Activated T-helper 1 cell treated with anti-CD3 and anti-CD28 coated beads, Interleukin-12 subunit alpha, Interleukin-12 subunit beta, Interleukin-2, Interleukin-4 antibody, amounts not matched to agents 30 ng/mL and 10 ng/mL and 1 ng/mL, durations not matched to agents 14 hours and 24 hours and 36 hours (primary cell): ENCODE results near the gene POC1B. TPM values are rescaled to one million over a fixed set of nuclear protein-coding genes. Genes with fewer than 3 reads are reported as not detected.

ENCODE experiments used
- DNase-seq: peaks from one replicate; pipeline ENCODE4 v3.0.0; 2021; ENCODE audit warnings: low spot score
- H3K27ac Mint-ChIP-seq: one replicate; pipeline ENCODE4 v1.8.0; 2021; ENCODE audit warnings: mild to moderate bottlenecking, mixed read lengths
- H3K27me3 Mint-ChIP-seq: one replicate; pipeline ENCODE4 v1.8.0; 2022; ENCODE audit warnings: mild to moderate bottlenecking, moderate library complexity, mixed read lengths; ENCODE audit not compliant: insufficient read depth
- H3K36me3 Mint-ChIP-seq: one replicate; pipeline ENCODE4 v1.8.0; 2021; ENCODE audit warnings: low read depth, mixed read lengths
- H3K4me1 Mint-ChIP-seq: one replicate; pipeline ENCODE4 v1.8.0; 2021; ENCODE audit warnings: low read depth, mixed read lengths
- H3K4me3 Mint-ChIP-seq: one replicate; pipeline ENCODE4 v1.8.0; 2021; ENCODE audit warnings: mild to moderate bottlenecking, moderate library complexity, mixed read lengths
- H3K9me3 Mint-ChIP-seq: one replicate; pipeline ENCODE4 v1.8.0; 2021; ENCODE audit warnings: mixed read lengths
- intact Hi-C: fragments of 100-400 bp; cut with micrococcal nuclease; formaldehyde crosslinking; loops from one replicate; pipeline ENCODE4 v1.15.1; 2024
- total RNA-seq: library from RNA; stranded (reverse); gene quantifications from 2 replicates; pipeline ENCODE4 v1.2.3, GENCODE V29; 2022

POC1B gene
- 22.0 and 22.6 TPM in 2 replicates for total RNA-seq

DNA sequence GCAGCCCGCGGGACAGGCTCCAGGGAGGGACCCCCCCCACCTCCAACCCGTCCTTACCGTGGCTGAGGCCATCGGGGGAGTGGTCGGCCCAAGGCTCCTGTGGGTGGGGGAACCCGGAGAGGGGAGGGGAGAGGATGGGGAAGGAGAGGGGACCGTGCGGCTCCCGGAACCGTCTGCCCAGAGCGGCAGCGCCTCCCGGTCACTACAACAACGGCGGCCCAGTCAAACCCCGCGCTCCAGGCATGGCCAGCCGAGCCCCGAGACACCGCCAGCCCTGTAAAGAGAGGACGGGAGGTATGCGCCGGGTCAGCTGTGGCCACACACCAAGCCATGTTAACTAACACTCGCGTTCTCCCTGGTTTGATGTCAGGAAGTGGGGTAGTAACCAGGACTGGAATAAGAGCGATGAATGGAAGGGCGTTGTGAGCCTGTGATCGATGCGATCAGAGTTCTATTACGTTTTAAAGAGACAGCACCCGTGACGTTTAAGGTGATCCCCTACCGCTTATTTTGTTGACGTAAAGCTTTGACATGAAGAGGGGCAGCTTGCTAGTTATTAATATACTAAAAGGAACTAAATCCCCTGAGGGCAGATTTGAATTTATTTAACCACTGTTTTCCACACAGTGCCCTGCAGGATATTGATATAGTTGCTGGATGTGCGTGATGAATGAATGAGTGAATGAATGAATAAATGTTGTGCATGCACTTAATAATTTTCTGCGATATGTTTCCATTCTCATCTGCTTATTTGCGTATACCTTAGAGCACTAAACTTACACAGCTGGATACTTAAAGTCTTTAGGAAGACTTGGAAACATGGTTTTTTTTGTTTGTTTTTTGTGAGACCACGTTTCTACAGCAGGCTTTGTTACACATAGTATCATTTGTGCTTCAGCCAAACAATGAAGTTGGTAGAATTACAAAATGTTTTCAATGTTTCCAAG, at the start of gene POC1B:
Gene POC1B, minus strand, starts transcription at position 224 of the 947 bp plus-strand sequence. Its CDS starts 152 bp downstream, at position 72.
- peak within 1 kb of the TSS; percentile 94 for H3K27ac Mint-ChIP-seq
- H3K4me1 Mint-ChIP-seq: peaks cover 53% of the 10 kb centered on the region
- intact Hi-C loops: loop anchor here (1.0 to 10.0 kb wide), 11 partner anchors 134 to 1489 kb away; partner anchors contain the start of genes CEP290, DUSP6 and TMTC3
- peak; percentile 68 for DNase-seq
- peak within 1 kb of the TSS; percentile 92 for H3K4me3 Mint-ChIP-seq
- H3K36me3 Mint-ChIP-seq: peaks cover 23% of the 10 kb centered on the region
- H3K9me3 Mint-ChIP-seq: no peaks in the 10 kb centered on the region
- no peaks in the 10 kb centered on the region for H3K27me3 Mint-ChIP-seq

DNA sequence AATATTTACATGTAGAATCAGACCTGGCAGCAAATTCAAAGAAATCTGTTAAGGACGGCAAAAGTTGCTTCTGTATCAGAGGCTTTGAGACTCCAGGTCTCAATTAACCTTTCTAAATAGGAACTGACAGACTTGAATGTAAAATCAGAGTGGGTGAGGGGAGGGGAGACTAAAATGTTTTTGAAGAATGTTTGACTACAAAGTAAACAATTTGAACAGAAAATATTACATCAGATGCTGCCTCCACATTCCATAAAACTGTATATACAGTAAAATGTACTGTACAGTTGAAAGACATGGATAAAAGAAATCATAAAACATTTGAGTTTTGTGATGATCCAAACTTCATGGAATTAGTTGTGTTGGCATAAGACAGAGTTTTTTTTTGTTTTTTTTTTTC, 49.5 kb upstream of the POC1B start:
- H3K36me3 Mint-ChIP-seq: no peaks in the 10 kb centered on the region
- intact Hi-C loops: no loop called here
- no peak overlapping the region for H3K27ac Mint-ChIP-seq
- no peak for DNase-seq
- no peaks in the 10 kb centered on the region for H3K4me1 Mint-ChIP-seq
- H3K4me3 Mint-ChIP-seq: no peak overlapping the region
- no peaks in the 10 kb centered on the region for H3K9me3 Mint-ChIP-seq
- peaks cover 3% of the 10 kb centered on the region for H3K27me3 Mint-ChIP-seq

DNA sequence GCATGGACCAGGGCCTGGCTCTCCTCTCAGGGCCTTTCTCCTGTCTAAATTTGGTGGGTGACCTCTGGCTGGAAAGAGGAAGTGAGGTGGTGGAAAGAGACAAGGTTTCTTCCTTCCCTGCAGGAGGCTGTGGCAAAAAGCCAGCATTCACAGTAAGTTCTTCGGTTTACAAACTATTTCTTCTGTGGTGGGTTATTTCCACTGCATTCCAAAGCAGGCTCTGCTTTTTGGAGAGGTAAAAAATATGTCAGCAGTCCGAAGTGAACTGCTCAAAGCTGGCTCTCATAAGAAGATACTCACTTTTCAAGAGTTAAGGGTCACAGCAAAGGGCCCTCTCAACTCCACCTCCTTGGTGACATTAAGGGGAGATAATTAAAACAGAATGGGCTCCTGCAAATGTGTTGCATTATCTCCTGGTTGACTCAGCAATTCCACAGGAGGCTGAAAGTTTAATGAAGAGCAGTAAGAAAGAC, 48.9 kb upstream of the POC1B start:
- Mint-ChIP-seq H3K4me1 (no peaks in the 10 kb centered on the region), H3K4me3 (no peak overlapping the region), H3K27ac (no peak overlapping the region), H3K27me3 (peaks cover 3% of the 10 kb centered on the region), H3K9me3 (no peaks in the 10 kb centered on the region), H3K36me3 (no peaks in the 10 kb centered on the region)
- DNase-seq: no peak
- intact Hi-C loops: no loop called here

DNA sequence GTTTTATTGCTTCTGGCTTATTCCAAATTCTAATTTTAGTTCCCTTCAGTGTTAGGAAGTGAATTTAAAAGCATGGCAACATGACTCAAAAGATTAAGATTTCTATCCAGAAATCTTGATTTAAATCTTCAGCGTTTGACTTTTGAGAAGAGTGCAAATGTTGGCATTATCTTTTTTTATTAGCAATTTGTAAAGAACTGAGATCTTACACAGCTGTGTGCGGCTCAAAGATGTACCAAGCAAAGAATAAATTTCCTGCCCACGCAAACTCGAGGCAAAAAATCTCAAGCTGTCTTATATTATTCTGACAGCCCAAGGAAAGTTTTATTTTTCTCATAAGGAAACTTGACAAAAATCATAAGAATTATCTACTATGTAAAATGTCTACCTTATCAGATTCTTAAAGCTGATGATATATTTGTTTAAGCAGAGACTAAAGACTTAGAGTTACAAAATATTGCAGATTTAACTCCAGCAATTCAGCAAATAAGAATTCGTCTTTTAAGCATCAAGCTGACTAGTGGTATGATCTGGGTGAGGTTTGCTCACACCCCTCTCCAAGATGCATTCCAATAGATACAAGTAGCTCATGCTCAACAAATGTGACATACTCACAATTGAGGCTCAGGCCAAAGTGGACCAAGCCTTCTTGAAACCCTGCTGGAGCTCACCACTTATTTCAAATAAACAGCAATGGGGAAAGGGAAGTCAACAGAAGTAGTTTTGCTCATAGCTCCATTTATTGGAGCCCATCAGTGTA, 47.4 kb upstream of the POC1B start:
- H3K4me3 Mint-ChIP-seq: no peak overlapping the region
- H3K9me3 Mint-ChIP-seq: no peaks in the 10 kb centered on the region
- peaks cover 6% of the 10 kb centered on the region for H3K27me3 Mint-ChIP-seq
- no peak overlapping the region for H3K27ac Mint-ChIP-seq
- no peaks in the 10 kb centered on the region for H3K4me1 Mint-ChIP-seq
- no peak for DNase-seq
- H3K36me3 Mint-ChIP-seq: no peaks in the 10 kb centered on the region
- intact Hi-C loops: no loop called here

DNA sequence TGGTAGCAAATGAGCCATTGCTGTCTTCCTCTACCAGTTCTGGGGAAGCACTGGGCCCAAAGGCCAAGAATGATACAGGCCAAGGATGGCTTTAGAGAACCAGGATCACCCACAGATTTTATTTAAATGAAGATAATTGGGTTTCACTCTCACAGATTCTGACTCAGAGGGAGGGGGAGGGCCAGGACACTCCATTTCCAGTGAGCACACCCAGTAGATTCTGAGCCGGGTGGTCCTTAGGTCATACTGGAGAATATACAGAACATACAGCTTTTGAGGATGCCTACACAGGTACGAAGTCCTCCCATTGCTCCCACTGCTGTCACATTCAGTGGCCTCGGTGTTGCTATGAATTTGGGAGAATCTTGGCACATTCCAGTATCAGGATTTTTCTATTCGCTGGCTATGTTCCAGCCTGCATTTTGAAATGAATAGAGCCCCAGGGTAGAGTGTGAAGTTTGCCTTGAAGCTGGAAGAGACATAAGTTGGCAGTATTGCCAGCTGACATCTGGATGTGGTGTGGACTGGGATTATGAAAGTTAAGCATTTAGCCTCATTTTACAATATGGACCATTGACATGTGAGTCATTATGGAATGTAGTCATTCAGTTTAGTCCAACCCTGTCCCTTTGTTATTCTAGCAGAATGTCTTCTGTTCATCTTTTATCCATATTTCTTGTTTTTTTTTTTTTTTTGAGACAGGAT, 45.8 kb upstream of the POC1B start:
- intact Hi-C loops: no loop called here
- no peak for DNase-seq

DNA sequence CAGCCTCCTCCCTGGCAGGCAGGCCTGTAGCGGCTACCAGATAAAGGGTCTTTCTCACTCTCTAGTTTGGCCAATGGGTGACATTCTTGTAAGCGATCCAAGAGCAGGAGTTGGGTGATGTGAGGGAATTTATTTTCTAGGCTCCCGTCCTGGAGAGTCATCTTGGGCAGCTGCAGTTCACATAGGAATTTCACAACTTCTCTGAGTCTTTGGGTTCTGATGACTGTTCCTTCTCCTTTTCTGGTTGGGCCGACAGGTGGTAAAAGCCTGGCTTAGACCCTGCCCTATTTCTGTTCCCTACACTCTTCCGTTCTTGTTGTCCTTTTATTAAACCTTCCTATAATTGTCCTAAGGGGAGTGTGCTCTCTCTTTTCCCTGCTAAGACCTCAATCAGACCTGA, 42.6 kb upstream of the POC1B start:
- intact Hi-C loops: no loop called here
- Mint-ChIP-seq H3K4me1 (peaks cover 14% of the 10 kb centered on the region), H3K4me3 (no peak overlapping the region), H3K9me3 (no peaks in the 10 kb centered on the region), H3K27me3 (peaks cover 5% of the 10 kb centered on the region), H3K36me3 (no peaks in the 10 kb centered on the region), H3K27ac (no peak overlapping the region)
- DNase-seq: no peak

More for the DNA sequence above, 45.8 kb upstream of the POC1B start:
- H3K27me3 Mint-ChIP-seq: peaks cover 6% of the 10 kb centered on the region
- peaks cover 7% of the 10 kb centered on the region for H3K4me1 Mint-ChIP-seq
- H3K9me3 Mint-ChIP-seq: no peaks in the 10 kb centered on the region
- H3K36me3 Mint-ChIP-seq: no peaks in the 10 kb centered on the region
- H3K4me3 Mint-ChIP-seq: no peak overlapping the region
- no peak overlapping the region for H3K27ac Mint-ChIP-seq

DNA sequence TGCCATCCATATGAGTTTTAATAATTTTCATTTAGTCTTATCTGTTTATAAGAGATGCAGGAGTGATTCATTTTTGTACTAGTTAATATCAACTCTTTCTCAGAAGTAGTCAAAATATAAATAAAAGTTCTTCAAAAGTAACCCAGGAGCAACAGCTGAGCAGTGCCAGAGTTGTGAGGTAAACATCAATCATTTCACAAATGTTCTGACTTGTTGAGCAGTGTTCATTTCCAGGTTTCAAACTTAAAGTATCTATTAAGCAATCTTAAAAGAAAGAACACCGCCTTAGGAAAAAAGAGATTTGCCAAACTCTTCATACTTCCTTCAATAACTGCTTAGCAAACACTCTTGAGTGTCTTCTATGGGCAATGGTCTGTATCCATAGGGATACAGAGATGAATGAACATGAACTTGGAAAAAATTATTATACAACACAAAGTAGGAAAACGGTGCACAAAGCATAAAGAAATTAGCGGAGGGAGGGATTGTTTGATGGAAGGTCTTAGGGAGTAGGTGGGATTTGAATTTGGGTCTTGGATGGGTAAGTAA, 41.9 kb upstream of the POC1B start:
- Mint-ChIP-seq H3K27ac (no peak overlapping the region), H3K36me3 (no peaks in the 10 kb centered on the region), H3K4me1 (peaks cover 14% of the 10 kb centered on the region), H3K9me3 (no peaks in the 10 kb centered on the region), H3K27me3 (peaks cover 5% of the 10 kb centered on the region), H3K4me3 (no peak overlapping the region)
- no peak for DNase-seq
- intact Hi-C loops: loop anchor here (2.0 kb wide), 1 partner anchor 21 kb away; no protein-coding TSS in a partner anchor

DNA sequence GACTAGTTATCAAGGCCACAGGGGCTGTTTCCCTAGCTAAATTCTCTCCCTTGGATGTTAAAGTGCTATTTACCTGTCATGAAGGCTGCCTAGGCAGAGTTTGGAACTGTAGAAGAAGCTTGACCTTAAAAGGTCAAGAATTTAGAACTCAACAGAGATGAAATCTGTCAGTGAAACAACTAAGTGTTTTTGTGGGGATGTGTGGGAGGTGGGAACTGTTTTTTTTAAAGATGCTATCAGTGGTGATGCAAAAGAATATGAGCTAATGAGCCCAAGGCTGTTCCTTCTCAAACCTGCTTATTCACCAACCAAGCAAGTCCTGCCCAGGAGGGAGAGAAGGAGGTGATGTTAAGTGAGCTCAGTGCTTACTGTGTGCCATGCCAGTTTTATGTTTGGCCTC, 40.8 kb upstream of the POC1B start:
- no peak overlapping the region for H3K4me3 Mint-ChIP-seq
- H3K27me3 Mint-ChIP-seq: peaks cover 5% of the 10 kb centered on the region
- no peak overlapping the region for H3K27ac Mint-ChIP-seq
- no peaks in the 10 kb centered on the region for H3K9me3 Mint-ChIP-seq
- H3K36me3 Mint-ChIP-seq: no peaks in the 10 kb centered on the region
- intact Hi-C loops: loop anchor here (2.0 kb wide), 1 partner anchor 22 kb away; no protein-coding TSS in a partner anchor
- DNase-seq: no peak
- H3K4me1 Mint-ChIP-seq: peaks cover 14% of the 10 kb centered on the region

DNA sequence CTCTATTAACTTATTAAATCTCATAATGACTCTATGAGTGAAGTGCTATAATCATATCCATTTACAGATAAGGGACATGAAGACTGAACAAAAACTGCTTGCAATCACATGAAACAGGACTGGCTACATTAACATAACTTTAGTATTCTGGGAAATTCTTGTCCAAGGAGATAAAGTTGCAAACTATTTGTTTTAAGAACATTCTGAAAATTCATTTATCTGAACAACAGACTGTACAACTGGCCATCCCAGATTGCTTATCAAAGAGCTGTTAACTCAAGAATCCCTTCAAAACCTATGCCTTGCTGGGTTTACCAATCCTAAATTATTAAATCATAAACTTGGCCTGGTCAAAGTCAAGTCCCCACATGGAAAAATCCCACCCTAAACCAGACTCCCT, 39.2 kb upstream of the POC1B start:
- Mint-ChIP-seq H3K27ac (no peak overlapping the region), H3K9me3 (no peaks in the 10 kb centered on the region), H3K4me1 (peaks cover 14% of the 10 kb centered on the region), H3K27me3 (peaks cover 5% of the 10 kb centered on the region), H3K4me3 (no peak overlapping the region), H3K36me3 (no peaks in the 10 kb centered on the region)
- intact Hi-C loops: no loop called here
- DNase-seq: no peak

DNA sequence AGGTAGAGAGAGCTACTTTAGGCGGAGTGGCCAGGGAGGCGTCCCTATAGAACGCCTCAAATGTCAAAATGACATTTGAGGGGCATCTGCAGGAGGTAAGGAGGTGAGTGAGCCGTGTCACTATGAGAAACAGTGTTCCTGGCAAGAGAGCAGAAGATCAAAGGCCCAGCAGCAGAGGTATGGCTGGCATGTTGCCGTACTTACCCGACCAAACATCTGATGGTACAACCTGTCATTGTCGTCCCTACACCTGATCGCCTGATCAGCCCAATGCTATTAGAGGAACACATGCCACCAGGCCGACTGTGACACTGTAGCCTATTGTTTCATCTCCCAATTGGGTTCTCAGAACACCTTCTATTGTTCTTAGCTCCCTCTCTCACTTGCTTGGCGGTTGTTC, 33.9 kb upstream of the POC1B start:
- Mint-ChIP-seq H3K27ac (no peak overlapping the region), H3K4me1 (no peaks in the 10 kb centered on the region), H3K4me3 (no peak overlapping the region), H3K27me3 (peaks cover 2% of the 10 kb centered on the region), H3K9me3 (peaks cover 4% of the 10 kb centered on the region), H3K36me3 (no peaks in the 10 kb centered on the region)
- intact Hi-C loops: no loop called here
- DNase-seq: no peak

DNA sequence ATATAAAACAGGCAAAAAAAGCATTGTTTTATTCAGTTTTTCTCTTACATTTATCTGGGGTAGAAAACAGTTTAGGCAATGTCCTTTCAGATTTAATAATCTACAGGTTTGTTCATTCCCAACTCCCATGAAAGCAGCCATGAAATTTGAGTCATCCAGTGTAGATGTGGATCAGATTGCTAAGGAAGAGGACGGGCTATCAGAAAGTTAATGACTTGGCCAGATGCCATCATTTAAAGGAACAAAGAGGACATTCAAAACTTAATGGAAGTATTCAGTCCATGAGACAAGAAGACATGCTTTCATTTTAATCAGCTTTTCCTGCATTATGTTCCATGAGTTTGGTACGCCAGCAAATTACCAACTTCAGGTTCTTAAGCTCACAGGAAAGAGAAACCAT, 31.1 kb upstream of the POC1B start:
- no peak overlapping the region for H3K27ac Mint-ChIP-seq
- intact Hi-C loops: no loop called here
- no peak overlapping the region for H3K4me3 Mint-ChIP-seq
- peaks cover 8% of the 10 kb centered on the region for H3K9me3 Mint-ChIP-seq
- H3K27me3 Mint-ChIP-seq: peaks cover 2% of the 10 kb centered on the region
- no peaks in the 10 kb centered on the region for H3K36me3 Mint-ChIP-seq
- H3K4me1 Mint-ChIP-seq: no peaks in the 10 kb centered on the region
- no peak for DNase-seq

DNA sequence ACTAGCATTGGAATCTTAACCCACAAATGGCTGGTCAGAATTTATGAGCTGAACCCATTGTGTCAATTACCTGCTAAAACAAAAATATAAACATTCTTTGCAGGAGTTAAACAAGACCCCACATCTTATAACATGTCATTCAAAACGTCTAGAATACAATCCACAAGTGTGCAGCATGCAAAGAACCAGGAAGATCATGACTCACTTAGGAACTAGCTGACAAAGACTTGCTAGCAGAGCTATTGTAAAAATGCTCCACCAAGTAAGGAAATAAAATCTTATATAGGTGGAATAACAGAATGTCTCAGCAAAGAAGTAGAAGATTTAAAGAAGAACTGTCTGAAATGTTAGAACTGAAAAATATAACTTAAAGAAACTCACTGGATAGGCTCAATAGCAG, 26.5 kb upstream of the POC1B start:
- Mint-ChIP-seq H3K27ac (no peak overlapping the region), H3K9me3 (peaks cover 8% of the 10 kb centered on the region), H3K36me3 (no peaks in the 10 kb centered on the region), H3K4me1 (no peaks in the 10 kb centered on the region), H3K27me3 (peaks cover 2% of the 10 kb centered on the region), H3K4me3 (no peak overlapping the region)
- no peak for DNase-seq
- intact Hi-C loops: no loop called here
